Measurements from ENCODE around the gene PROZ.

PROZ gene

DNA sequence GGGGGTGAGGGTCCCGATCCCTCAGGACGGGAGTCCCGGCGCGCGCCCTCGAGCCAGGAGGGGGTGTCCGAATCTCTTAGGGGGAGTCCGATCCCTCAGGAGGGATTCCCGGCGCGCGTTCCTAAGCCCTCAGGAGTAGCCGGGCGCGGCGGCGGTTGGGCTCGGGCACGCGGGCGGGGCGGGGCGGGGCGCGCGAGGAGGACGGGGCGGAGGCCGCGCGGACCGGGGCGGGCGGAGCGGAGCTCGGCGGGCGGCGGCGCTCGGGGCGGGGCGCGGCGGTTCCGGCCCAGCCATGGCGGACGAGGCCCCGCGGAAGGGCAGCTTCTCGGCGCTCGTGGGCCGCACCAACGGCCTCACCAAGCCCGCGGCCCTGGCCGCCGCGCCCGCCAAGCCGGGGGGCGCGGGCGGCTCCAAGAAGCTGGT is 50.9 kb downstream of the PROZ start, which contains the start of gene CUL4A:
CUL4A (plus strand) TSS at position 278 of the 423 bp plus-strand sequence; CDS start at position 293, 15 bp downstream.
- DNase-seq, result no peak

DNA sequence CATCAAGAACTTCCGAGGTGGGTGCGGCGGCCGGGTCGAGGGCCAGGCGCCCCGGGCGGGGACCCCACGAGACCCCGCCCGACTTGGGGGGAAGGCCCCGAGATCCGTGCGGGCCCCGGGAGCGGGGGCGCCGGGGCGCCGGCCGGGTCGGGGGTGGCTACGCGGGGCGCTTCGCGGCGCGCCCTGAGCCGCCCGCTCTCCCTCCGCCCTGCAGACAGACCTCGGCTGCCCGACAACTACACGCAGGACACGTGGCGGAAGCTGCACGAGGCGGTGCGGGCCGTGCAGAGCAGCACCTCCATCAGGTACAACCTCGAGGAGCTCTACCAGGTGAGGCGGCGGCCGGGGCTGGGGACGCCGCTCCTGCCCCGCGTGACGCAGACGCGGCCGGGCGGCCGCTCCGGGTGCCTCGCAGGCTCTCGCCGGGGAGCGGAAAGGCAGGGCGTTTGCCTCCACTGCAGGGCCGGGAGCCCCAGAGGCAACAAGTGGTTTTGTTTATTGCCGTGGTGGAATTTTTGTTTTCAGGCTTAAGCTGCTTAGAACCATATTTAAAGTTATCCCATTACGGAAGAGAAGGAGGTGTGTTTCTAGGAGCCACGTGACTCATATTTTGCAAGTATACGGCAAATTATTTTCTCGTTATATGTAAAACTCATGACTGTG is 51.4 kb downstream of the PROZ start:
- DNase-seq, result no peak

DNA sequence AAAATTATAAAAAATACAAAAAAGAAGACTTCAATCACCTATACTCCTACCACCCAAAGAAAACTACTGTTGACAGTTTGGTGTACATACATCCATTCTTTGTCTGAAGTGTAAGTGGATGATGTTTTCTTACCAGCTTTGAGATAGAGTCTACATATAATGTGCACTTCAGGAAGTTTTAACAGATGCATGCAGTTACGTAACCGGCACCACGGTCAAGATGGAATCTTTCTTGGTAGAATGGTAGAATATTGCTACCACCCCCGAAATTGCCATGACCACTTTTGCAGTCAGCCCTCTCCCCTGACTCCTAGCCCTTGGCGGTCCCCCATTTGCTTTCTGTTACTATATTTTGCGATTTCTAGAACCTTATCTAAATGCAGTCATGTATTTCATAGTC is 52.4 kb downstream of the PROZ start:
- DNase-seq, result no peak

- no peak for DNase-seq
These were observed 53.3 kb downstream of the PROZ start for GRCh38 chr13:113211774-113212173.

DNA sequence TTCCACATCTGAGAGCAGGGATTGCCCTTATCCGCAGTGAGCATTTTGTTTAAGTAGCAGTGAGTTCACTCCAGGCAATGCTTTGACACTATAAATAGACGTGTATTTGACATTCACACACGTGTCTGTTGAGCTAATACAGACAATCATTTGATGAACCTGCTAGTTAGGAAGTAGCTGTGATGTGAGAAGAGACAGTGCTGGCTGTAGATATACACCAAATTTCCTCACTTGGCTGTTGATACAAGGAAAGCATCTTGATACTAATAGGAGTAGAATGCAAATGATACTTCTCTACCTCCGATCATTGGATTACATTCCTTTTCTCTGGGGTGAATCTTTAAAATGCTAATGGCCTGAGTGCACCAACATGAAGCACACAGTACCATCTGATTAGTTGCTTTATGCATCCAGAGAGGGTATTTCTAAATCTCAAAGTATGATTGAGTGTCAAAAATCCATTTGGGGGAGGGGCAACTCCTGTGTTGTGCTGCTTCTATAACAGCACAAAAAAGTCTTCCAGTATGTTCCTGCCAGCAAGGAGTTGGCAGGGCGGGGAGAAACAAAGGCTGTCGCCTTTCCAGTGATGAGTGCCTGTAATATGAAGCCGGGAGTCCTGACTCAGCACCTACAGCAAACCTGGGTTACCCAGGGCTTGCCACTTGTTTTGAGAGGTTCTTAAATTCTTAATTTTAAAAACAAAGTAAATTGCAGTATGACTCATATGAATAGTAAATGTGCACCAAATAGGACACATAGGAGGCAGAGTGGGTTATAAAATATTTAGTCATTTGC is 58.0 kb downstream of the PROZ start:
- no peak for DNase-seq

GRCh38 chr13:113218586-113218985 is 60.1 kb downstream of the PROZ start:
- DNase-seq, result no peak

DNA sequence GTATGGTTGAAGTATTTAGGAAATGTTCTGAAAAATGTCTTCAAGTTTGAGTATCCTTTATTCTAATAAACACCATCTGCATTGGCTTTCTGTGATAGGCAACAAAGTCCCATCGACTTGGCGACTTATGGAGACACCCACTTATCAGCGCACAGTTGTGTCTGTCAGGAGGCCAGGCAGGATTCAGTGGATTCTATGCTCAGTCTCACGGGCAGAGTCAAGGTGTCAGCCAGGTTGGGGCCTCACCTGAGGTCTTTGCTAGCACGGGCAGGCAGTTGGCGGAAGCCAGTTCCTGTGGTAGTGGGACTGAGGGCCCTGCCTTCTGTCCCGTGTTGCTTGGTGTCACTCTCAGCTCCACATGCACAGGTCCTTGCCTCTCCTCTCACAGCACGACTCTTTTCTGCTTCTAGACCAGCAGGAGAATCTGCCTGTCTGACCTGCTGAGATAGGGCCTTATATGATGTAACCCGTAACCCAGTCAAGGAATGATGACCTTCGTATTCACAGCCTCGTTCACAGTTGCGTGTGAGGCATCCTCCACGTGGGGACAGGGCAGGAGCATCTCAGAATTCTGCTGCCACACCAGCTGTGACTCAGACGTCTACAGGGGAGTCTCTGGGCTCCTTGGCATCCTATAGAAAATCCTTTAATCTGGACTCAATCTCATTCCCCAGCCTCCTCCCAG is 61.0 kb downstream of the PROZ start:
- no peak for DNase-seq

DNA sequence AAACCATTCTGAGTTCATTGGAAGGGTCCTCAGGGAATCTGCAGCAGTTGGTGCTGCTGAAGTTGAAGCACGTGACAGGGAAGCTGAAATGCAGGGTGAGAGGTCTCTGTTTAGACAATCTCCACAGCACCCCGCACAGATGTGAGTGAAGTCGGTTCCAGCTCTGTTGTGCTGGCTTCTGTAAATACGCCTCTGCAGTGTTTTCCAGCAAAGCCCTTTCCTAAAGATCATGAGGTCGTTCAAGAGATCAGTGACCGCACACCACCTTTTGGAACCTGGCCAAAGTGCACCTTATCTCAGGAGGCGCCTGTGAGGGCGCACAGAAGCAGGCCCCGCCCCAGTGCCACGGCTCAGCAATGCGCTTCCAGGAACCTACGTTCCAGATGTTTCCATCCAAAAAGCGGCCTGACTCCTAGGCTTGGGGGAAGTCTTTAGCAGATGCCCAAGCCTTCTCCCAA is 61.7 kb downstream of the PROZ start:
- DNase-seq, result no peak

GRCh38 chr13:113220877-113221276 is 62.4 kb downstream of the PROZ start:
- DNase-seq, result no peak

Measured in NCI-H446 treated with DMSO at 0.1 percent for 48 hours (cell line).